ENCODE results near the gene SPATS2L.

The SPATS2L gene

DNA sequence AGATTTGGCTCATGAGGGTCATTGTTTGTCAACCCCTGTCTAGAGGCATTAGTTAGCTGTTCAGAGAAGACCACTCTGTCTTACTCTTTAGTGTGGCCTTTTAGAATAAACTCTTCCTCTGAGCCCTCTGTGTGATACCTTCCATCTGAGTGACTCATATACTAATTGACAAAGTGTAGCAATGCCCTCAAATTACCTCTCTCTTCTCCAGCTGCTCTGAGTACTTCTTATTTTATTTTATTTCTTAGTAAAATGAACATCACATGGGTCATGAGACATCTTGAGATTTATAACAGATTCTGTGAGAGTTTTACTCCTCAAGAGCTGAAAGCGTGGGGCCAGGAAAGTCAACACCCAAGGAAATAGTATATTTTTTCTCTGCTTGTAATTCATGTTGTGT is 136.0 kb downstream of the SPATS2L start:
- no peak for DNase-seq (ENCODE audit: low read depth in 2 of 2)

DNA sequence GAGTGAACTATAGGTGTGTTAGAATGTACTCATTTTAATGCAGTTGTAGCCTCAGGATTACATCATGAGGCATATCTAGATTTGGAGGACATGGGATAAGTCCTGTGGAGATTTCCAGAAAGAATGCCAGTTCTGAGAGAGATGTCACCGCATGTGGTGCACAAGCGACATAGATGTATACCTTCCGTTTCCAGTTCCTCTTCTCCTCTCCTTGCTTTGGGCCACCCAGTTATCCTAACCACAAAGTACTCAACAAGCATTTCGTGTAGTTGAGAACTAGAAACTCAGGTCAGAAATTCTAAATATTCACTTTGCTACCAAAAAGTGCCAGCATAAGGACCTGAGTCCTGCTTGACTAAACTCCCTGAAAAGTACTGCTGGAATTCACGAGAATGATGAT is 136.9 kb downstream of the SPATS2L start:
- no peak for DNase-seq (ENCODE audit: low read depth in 2 of 2)

DNA sequence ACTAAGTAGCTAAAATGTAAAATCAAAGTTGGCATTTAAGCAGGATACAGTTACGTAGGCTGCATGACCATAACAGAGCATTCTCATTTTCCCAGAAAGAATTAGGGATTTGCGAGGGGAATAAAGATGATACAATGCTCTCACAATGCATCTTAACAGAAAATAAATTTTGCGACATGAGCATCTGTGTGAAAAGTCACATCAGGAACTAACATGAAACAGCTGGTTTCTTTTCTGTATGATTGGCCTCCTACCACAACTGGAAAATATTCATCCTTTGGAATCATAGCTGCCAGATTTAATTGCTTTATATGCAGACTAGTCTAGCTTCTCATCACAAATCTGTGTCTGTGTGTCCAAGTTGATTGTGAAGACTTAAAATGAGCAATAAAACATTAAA is 137.4 kb downstream of the SPATS2L start:
- no peak for DNase-seq (ENCODE audit: low read depth in 2 of 2)

DNA sequence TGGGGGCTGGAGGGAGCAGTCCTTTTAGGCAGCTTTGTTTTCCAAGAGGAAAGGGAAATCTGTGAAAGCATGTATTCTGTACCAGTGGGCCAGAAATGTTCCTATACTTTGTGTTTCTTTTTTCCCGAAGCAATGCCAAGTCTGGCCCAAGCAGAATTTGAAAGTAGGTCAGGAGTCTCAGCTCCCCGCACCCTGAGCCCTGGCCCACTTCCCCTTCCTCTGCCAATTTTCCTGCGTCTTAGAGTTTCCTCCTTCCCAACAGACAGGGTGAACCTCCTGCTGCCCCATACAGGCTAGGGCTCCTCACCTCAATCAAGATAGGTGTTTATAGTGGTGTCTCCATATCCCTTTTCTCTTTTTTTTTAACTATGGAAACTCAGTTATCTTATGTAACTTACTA is 138.0 kb downstream of the SPATS2L start:
- no peak for DNase-seq (ENCODE audit: low read depth in 2 of 2)

DNA sequence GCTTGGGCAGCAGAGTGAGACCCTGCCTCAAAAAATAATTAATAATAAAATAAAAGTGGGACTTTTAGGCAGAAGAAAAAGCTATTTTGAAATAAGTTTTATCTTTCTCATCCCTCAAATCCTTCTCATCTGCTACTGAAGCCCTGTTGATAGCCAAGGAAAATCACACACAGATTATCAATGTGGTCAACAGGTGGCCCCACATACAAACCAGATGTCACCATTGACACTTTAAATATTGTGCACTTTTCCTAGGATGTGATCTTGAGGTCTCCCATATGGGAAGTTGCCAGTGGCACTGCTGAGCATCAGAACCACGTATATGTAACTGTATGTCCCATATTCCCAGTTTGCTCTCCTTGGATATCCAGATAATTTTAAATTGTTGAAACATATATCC is 138.8 kb downstream of the SPATS2L start:
- no peak for DNase-seq (ENCODE audit: low read depth in 2 of 2)

DNA sequence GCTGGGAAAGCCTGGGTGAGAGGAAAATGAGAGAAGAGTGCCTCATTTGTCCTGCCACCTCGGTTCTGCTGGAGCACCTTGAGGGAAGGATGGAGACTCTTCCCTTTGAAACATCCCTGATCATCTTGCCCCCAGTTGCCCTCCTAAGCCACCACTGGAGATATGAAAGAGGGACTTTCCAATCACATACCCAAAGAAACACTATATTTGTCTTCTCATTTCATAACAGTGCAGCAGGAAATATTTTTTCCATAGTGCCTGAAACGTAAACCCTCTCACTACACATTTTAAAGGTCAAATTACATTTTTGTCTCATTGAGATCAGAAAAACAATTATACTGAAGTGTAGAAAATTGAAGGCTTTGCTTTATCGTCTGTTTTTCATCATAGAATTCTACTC is 140.1 kb downstream of the SPATS2L start:
- DNase-seq (ENCODE audit: low read depth in 2 of 2): no peak

DNA sequence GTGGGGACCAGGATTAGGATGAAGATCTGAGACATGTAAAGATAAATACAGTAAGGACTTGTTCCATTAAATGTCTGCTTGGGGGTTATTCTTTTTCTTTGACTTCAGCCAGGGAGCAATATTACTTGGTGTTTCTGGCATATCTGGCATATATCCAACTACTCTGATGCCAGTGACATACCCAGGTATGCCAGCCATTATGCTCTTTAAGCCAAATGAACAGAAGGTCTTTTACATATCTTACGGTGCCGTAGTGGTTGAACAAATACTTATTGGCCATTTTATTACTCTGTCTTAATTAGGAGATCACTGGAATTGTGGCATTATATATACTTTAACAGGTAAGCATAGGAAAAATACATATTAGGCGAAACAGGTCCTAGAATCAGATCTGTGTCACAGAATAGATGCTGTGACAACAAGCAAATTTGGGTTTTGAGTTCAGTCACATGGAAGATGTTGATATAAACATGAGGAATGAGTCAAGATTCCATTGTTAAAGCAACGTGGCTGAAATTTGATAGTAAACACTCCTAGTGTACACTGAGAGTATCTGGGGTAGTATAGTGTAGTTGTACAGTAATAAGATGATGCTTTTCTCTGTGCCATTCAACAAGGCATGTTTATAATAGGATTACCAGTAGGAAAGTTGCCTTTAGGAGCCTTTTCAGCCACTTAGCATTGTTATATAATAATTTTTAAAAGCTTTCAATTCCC is 140.8 kb downstream of the SPATS2L start:
- no peak for DNase-seq (ENCODE audit: low read depth in 2 of 2)

DNA sequence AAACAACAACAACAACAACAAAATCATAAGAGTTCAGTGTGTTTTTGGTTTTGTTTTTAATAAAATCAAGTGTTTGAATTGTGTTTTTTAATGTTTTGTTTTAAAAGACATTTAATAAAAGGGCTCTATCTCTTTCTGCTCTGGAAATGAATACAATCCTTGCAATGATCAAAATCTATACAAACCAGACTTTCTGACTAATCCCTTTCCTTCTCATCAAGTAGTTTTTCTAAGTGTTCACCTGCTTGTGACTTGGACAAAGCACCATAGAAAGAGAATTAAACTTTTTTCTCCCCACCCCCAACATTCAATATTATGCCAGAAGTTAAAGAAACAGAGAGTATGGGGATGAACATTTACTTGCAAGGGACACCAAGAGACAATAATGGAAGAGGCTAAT is 142.0 kb downstream of the SPATS2L start:
- DNase-seq (ENCODE audit: low read depth in 2 of 2): no peak

DNA sequence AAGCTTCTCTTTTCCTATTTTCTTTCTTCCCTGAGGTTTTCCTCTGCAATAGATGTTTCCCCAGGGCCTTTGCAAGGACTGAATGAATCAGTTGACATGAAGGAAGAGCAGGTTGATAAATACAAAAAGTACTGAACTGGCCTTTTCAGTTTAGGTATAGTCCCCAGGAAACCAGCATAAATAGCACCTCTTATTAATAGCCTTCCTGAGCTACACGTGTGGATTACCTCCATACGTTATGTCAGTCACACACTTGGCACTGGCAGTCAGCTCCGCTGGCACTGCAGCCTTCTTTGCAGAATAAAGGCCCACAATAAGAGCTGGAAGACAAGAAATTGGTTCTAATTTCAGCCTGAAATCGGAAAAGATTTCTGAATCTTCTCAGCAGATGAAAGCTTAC is 142.7 kb downstream of the SPATS2L start:
- DNase-seq (ENCODE audit: low read depth in 2 of 2): no peak

DNA sequence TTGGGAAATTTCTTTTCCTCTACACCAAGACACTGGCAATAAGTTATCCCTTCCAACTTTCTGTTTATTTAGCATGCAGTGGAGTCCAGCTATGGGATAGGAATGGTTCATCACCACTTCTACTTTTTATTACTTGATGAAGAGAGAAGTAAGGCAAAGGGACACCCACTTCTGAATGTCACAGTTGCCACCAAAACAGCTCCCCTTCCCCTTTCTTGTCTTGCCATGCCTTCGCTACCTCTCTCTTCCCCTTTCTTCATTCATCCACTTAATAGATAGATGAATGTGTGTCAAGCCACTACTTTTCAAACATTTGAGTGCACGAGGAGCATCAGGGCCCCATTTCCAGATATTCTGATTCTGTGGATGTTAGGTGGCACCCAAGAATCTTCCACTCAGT is 143.8 kb downstream of the SPATS2L start:
- DNase-seq (ENCODE audit: low read depth in 2 of 2): no peak

DNA sequence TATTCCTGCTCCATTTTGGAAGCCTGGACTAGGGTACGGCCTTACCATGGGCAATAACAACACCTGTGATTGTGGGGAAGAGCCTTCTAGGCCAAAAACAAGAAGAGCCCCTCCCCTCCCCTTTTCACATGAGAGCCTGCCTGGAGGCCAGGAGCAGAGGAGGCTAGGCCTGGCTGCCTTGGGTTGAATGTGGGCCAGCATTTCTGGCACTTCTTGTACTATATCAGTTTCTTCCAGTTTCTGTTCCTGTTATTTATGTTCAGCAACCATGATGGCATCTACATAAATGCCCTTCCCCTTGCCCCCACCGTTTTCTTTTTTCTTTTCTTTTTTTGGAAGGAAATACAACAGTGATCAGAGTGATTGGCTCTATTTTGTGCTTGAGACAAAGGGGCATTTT is 145.0 kb downstream of the SPATS2L start:
- no peak for DNase-seq (ENCODE audit: low read depth in 2 of 2)

DNA sequence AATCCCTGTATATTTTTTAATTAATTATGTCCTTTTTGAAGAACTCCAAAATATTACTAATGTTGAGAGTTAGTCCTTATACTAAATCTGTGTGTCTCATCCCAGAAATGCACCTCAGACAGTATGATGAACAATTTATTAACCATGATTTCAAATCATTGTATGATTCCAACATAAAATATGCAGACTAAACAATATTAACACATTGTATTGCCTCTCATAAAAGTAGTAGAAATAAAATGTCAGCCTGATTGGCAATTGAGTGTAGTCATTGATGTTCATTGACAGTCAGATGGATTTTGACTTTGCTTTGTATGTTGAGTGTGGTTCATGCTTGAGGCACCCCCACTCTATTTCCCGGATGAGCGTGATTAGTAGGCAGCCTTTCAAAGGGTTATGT is 145.9 kb downstream of the SPATS2L start:
- no peak for DNase-seq (ENCODE audit: low read depth in 2 of 2)

DNA sequence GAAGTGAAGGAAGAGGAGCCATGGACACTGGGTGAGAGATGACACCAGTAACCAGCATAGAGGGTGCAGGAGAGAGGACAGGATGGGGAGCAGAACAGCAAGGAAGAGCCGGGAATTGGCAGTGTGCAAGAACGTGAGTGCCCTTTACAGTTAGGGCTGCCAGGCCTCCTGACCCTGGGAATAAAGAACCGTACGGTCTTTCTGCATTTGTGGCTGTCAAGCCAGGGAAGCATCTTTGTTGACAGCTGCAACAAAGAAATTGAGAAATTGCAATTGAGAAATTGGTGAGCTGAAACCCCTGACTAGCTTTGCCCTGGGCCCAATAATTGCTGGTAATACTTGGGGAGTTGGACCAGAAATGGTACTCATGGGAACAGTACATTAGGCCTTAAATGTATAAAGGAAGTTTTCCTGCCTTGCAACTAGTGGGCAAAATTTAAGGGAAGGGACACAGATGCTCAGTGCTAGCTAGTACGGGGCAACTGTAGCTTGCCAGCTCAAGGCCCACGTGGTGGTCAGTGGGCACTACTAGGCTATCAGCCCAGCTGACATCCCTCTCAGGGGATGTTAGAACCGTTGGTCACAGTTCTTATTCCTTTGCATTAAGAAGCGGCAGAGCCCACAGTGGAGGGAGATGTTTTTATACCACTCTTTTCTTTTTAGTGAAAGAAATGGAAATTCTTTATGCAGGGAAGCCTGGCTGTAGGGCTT is 146.8 kb downstream of the SPATS2L start:
- DNase-seq (ENCODE audit: low read depth in 2 of 2): no peak

DNA sequence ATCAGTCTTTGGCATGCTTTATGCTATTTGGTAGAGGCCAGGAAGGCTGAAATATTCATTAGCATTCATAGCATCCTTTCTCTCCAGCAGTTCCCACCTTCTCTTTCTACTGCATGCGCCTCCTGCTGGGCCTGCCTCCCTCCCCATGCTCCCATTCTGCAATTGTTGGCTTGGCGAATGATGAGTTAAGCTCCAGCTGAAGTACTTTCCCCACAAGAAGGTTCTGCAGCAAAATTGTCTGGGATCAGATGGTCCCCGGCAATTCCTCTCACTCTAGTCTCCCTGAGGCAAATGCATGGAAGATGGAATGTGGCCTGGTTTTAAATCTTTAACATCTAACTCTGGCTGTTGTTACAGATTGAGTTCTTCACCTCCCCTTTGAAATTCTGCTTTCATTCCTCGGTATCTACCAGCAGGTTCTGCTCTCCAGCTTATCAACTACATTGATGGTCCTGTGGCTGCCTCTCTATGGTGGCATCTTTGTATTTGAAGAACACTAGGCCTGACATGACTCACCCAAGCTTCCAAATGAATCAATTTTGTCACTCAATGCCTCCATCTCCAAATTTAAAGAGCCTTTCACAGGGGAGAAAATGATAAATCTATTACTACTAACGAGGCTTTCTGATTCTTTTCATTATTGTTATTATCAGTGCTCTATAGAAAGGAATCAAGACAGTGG is 147.5 kb downstream of the SPATS2L start:
- no peak for DNase-seq (ENCODE audit: low read depth in 2 of 2)

DNA sequence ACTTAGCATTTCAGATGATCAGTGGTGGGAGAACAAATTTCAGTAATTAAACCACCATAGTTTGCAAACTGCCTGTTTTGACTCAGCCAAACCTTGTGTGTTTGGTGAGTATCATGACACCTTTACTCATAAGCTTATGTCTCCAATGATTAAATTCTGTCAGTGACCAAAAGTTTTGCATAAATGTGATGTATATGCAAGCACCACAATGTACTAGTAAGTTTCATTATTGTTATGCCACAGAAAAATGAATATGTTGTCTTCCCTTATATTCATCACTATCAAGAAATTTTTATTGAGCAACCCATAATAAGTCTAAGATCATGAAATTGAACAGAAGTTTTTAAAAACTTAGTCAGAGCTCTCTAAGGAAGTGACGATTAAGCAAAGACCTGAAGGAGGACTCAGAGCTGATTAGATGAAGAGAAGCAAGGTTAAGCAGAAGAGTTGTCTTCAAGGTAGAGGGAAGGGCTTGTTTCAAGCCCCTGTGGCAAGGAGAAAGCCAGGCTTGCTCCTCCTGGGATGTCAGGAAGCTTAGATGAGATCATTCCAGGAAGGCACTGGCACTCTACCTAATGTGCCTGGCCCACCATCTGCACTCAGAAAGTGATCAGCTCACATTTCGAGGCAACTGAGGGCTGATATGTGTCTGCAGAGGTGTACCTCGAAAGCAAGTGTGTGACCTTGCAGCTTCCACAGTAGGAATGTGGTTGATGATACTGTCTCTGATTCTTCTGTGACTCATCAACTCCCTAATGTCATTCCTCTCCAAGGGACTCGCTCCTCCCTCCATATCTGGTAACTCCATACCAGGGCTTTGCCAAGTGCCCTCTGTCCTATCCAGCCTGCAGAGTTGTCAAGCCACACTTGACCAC is 148.7 kb downstream of the SPATS2L start:
- DNase-seq (ENCODE audit: low read depth in 2 of 2): no peak

DNA sequence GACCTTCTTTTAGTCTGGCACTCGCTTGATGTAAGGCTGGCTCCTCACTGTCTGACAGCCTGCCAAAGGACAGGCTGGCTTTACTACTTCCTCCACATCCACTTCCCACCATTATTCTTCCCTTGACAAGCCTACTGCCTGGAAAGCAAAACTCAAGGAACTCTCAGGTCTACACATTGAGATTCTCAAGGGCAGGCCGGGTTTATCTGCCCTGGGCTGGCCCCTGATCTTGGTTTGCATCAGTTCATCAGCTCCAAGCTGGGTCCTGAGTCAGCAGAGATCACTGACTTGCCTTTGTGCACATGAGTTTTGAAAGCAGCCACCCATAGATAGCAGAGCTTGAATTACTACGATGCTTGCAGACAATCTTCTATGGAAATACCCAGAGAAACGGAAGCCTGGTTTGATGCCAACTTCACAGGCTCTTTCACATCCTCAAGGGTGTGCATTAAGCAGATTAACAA is 149.5 kb downstream of the SPATS2L start:
- DNase-seq (ENCODE audit: low read depth in 2 of 2): no peak

DNA sequence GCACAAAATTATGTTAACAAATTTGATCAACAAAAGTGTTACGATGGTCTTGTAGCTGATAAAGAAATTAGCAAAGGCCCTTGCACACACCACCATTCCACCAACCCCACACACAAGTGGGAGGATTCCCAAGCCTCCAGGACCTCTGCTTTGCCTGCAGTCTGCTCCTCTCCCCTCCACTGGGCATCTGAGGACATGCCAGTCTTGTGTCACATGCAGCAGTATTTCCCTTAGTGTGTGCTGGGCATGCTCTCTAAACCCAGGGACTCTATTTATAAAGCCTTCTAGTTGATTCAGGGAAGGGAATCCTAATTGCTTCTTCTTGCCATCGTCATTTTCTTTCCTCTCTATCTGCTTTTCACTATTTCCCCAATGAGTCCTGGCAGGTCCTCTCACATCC is 150.1 kb downstream of the SPATS2L start:
- DNase-seq (ENCODE audit: low read depth in 2 of 2): no peak

DNA sequence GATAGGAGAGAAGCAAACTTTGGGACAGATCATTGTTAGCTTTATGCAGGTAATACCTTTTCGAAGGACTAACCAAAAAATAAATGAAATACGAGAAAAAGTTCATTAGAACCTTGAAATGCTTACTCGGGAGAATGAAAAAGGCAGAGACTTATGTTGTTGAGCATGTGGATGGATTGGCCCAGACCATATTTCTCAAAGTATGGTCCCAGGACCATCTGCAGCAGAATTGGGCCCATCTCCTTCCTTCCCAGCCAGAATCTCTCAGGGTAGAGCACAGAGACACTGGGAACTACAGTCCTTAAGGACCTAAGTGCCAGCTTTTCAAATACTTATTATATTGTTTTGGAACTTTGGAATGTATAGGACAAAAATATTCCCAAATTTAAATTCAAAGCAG is 152.6 kb downstream of the SPATS2L start:
- DNase-seq (ENCODE audit: low read depth in 2 of 2): no peak

DNA sequence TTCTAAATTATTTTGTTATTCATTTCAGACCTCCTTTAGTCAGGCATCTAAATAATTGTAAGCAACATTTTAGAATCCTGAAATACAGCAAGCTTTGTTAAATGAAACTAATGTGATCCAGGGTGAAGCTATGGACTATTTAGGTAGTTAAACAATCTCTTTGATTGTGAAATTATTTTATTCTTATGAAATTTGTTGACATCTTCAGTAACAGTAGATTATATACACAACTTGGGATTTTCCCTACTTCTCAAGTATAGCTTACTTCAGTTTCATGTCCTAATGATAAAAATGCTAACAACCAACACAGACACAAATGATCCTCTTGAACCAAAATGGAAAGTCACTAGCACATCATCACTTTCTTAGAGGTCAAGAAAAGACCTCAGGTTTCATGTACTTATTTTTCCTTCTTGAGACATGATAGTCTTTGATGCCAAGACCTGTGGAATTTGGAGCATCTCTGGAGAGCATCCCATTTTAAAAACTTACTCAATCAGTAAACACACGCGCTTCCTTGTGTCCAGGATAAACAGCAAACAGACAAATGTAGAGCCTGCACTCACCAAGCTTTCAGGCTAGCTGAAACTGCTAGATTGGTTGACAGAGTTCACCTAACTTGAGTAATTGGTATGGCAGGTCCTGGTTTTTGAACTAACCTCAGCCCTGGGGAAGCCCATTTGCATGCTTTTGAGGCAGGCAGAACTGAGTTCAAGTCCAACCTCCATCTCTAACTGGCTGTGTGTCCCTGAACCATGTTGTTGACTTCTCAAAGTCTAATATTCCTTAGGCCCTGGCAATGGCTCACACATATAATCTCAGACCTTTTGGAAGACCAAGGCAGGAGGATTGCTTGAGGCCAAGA is 155.6 kb downstream of the SPATS2L start:
- no peak for DNase-seq (ENCODE audit: low read depth in 2 of 2)

DNA sequence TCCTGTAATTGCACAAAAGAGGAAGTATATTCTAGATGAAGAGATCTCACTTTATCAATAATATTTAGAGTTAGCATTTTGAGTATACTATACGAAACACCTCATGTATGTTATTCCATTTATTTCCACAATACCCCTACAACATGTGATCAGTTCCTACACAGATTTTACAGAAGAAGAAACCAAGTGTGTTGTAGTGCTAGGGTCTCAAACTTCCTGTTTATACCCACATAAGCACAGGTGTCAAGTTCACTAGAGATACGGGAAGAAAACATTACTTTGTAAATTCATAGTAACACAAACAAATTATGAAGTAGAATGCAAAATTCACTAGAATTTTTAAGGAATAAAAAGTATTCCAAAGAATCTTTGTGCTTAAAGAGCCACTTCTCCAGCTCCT is 157.0 kb downstream of the SPATS2L start:
- no peak for DNase-seq (ENCODE audit: low read depth in 2 of 2)

All from activated CD4-positive, alpha-beta T cell treated with anti-CD3 and anti-CD28 coated beads for 24 hours (primary cell).